ENCODE results near the gene MDFI.

The MDFI gene

DNA sequence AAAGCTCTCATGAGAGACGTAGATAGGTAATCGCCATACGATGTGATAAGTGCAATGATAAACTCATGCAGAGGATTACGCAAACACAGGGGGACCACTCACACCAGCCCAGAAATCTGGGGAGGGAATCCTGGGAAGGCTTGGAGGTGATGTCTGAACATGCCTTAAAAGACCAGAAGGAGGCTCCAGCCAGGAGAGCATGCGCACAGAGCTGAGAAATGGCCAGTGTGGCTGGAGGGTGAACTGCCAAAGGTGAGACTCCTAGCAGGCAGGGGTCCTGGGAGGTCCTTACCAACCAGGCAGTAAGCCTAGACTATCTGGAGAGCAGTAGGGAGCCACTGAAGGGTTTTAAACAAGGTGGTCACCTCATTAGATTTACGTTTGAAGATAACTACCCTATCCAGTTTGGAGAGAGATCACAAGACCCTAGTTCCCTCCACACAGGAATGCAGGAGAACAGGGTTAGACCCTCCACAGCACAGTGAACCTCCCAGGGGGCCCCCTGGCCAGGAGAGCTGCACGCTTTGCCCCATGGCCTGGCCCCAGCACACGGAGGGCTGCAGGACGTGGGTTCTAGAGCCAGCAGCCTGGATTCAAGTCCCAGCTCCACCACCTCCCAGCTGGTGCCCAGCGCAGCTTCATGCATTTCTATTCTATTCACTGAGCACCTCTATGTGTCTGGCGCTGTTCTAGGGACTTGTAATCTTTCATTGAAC lies 13.1 kb downstream of the MDFI start:
- TF ChIP-seq POLR2AphosphoS5 (IDR thresholded peaks at IDR 0.05; ENCODE audit: low read depth, low read length) = no peak
- no peak for TF ChIP-seq SIN3A (IDR thresholded peaks at IDR 0.05; ENCODE audit: borderline replicate concordance, insufficient read depth, low read length)
- TF ChIP-seq, protein P1, sequence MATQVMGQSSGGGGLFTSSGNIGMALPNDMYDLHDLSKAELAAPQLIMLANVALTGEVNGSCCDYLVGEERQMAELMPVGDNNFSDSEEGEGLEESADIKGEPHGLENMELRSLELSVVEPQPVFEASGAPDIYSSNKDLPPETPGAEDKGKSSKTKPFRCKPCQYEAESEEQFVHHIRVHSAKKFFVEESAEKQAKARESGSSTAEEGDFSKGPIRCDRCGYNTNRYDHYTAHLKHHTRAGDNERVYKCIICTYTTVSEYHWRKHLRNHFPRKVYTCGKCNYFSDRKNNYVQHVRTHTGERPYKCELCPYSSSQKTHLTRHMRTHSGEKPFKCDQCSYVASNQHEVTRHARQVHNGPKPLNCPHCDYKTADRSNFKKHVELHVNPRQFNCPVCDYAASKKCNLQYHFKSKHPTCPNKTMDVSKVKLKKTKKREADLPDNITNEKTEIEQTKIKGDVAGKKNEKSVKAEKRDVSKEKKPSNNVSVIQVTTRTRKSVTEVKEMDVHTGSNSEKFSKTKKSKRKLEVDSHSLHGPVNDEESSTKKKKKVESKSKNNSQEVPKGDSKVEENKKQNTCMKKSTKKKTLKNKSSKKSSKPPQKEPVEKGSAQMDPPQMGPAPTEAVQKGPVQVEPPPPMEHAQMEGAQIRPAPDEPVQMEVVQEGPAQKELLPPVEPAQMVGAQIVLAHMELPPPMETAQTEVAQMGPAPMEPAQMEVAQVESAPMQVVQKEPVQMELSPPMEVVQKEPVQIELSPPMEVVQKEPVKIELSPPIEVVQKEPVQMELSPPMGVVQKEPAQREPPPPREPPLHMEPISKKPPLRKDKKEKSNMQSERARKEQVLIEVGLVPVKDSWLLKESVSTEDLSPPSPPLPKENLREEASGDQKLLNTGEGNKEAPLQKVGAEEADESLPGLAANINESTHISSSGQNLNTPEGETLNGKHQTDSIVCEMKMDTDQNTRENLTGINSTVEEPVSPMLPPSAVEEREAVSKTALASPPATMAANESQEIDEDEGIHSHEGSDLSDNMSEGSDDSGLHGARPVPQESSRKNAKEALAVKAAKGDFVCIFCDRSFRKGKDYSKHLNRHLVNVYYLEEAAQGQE (IDR thresholded peaks at IDR 0.05; ENCODE audit: insufficient read depth in 1 of 2, low read depth in 2 of 2, low read length in 2 of 2) = no peak

DNA sequence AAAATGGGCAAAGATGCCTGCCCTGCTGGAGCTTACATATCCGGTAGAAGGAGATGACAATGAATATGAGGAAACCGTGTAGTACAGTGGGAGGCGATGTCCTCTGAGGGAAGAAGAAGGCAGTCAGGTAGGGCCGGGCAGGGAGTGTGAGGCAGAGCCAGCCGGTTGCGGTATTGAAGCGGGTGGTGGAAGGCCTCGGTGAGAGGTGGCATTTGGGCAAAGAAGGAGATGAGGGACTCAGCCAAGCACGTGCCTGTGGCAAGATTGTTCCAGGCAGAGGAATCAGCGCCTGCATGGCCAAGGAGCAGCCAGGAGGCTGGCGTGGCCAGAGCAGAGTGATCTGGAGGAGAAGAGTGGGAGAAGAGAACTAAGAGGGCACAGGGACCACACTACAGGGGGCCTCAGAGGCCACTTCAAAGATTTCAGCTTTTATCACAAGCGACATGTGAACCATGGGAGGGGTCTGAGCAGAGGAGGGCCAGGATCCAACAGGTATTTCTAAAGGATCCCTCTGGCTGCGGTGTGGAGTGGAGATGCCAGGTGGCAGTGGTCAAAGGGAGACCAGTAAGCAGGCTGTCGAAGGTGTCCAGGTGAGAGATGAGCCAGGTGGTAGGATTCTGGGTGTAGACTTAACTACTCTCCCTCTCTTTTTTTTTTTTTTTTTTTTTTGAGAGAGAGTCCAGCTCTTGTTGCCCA lies 13.8 kb downstream of the MDFI start:
- TF ChIP-seq TAF1 (IDR thresholded peaks at IDR 0.05; ENCODE audit: borderline replicate concordance, insufficient read depth, low read length) (no peak), SIN3A (IDR thresholded peaks at IDR 0.05; ENCODE audit: borderline replicate concordance, insufficient read depth, low read length) (no peak), FOXP2 (optimal IDR thresholded peaks at IDR 0.05; ENCODE audit: borderline replicate concordance, extremely low read depth, extremely low read length, insufficient read depth) (no peak), POLR2AphosphoS5 (IDR thresholded peaks at IDR 0.05; ENCODE audit: low read depth, low read length) (no peak; the same call in 1 of the 2 replicates)
- TF ChIP-seq, protein P1 (IDR thresholded peaks at IDR 0.05; ENCODE audit: insufficient read depth in 1 of 2, low read depth in 2 of 2, low read length in 2 of 2) = no peak

DNA sequence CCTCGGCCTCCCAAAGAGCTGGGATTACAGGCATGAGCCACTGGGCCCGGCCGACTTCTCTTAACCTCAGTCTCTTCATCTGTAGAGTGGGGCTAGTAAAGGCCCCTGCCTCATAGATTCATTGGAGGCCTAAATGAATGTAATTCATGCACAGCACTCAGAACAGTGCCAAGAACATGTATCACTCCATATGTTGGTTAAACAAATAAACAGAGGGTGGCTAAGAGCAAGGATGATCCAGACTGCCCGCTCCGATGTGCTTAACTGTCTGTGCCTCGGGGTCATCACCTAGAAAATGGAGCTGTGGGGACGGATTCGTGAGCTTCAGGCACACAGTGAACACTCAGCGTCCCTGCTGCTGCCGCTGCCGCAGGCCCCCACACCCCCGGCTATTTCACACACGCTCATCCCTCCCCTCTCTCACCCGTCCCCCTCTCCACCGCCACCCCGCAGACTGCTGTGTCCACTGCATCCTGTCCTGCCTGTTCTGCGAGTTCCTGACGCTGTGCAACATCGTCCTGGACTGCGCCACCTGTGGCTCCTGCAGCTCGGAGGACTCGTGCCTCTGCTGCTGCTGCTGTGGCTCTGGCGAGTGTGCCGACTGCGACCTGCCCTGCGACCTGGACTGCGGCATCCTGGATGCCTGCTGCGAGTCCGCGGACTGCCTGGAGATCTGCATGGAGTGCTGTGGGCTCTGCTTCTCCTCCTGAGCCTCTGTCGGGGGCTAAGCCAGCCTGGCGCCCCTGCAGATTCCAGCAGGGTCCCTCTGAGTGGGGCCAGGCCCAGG lies 14.8 kb downstream of the MDFI start:
- TF ChIP-seq FOXP2 (optimal IDR thresholded peaks at IDR 0.05; ENCODE audit: borderline replicate concordance, extremely low read depth, extremely low read length, insufficient read depth) = peak; percentile 65
- no peak for TF ChIP-seq TAF1 (IDR thresholded peaks at IDR 0.05; ENCODE audit: borderline replicate concordance, insufficient read depth, low read length)

DNA sequence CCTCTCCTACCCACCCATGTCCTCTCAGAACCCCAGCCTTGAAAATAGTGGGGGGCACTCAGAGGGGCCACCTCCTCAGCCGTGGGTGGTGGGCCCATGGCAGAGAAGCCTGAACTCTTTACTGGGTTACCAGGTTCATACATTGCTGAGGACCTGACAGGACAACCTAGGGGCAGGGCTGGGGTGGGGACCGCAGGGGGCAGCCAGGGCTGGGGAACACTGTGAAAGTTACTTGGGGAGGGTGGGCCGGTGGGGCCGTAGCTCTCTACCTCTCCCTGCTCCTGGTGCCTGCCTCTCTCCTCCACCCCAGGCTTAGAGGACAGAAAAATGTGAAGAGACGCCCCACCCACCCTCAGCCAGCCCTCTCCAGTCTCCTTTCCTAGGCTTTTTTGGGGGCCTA lies 15.4 kb downstream of the MDFI start:
- TF ChIP-seq, protein P1 (IDR thresholded peaks at IDR 0.05; ENCODE audit: insufficient read depth in 1 of 2, low read depth in 2 of 2, low read length in 2 of 2) = no peak
- no peak for TF ChIP-seq SIN3A (IDR thresholded peaks at IDR 0.05; ENCODE audit: borderline replicate concordance, insufficient read depth, low read length)
- TF ChIP-seq POLR2AphosphoS5 (IDR thresholded peaks at IDR 0.05; ENCODE audit: low read depth, low read length) = no peak
- no peak for TF ChIP-seq FOXP2 (optimal IDR thresholded peaks at IDR 0.05; ENCODE audit: borderline replicate concordance, extremely low read depth, extremely low read length, insufficient read depth)
- TF ChIP-seq TAF1 (IDR thresholded peaks at IDR 0.05; ENCODE audit: borderline replicate concordance, insufficient read depth, low read length) = no peak

DNA sequence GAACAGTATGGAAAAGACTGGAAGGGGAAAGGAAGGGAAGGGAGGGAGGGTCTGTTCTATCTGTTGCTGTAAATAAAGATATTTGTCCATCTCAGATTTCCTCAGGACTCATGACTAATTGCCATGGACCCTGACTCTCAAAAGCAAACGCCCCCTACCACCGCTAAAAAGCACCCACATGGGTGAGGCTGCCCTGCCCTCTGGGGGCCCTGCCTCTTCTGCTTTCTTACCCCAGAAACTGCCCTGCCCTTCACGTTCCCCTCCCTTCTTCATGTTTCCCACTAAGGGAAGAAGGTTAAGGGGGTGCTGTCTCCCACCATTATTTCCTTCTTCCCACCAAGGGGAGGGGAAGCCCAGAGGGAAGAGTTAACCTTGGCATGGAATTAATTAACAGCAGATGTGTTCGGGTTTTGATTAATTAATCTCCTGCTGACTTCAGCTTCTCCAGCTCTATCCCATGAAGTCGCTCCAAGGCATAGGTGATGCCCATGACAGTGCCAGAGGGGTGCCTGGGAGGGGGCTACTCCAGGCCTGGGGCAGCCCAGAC lies 16.0 kb downstream of the MDFI start:
- TF ChIP-seq TAF1 (IDR thresholded peaks at IDR 0.05; ENCODE audit: borderline replicate concordance, insufficient read depth, low read length) (no peak), SIN3A (IDR thresholded peaks at IDR 0.05; ENCODE audit: borderline replicate concordance, insufficient read depth, low read length) (no peak), FOXP2 (optimal IDR thresholded peaks at IDR 0.05; ENCODE audit: borderline replicate concordance, extremely low read depth, extremely low read length, insufficient read depth) (no peak), POLR2AphosphoS5 (IDR thresholded peaks at IDR 0.05; ENCODE audit: low read depth, low read length) (no peak)
- TF ChIP-seq, protein P1 (IDR thresholded peaks at IDR 0.05; ENCODE audit: insufficient read depth in 1 of 2, low read depth in 2 of 2, low read length in 2 of 2) = no peak
